ENCODE measurements around the gene D2HGDH. TPM values are rescaled to one million over a fixed set of nuclear protein-coding genes. Genes with fewer than 3 reads are reported as not detected.
"Not testable (repeated sequence)": the region's sequence is repeated elsewhere in the genome, so short reads cannot be mapped to it uniquely, and the experiment has no call there.

D2HGDH gene
- total RNA-seq, 1 donor from 2014 or later, result 17.8 TPM

- H3K9me3 ChIP-seq (replicated peaks), result no peaks in the 10 kb centered on the region
- H3K27ac ChIP-seq (replicated peaks), result no peak overlapping the region
- intact Hi-C loops (cut with micrococcal nuclease), result no loop called here
- H3K4me1 ChIP-seq, result peaks cover 19% of the 10 kb centered on the region
- H3K36me3 ChIP-seq, result peaks cover 7% of the 10 kb centered on the region
- no peak for DNase-seq
- TF ChIP-seq CTCF (IDR thresholded peaks at IDR 0.05; ENCODE audit: borderline replicate concordance), result no peak
- H3K4me3 ChIP-seq, result no peak overlapping the region
- H3K27me3 ChIP-seq (ENCODE audit: low read depth), result no peaks in the 10 kb centered on the region
These were observed 4.7 kb downstream of the D2HGDH start for GRCh38 chr2:241739177-241739576.

- Histone ChIP-seq H3K27me3 (ENCODE audit: low read depth) (no peaks in the 10 kb centered on the region), H3K4me3 (no peak overlapping the region), H3K27ac (replicated peaks) (no peak overlapping the region), H3K9me3 (replicated peaks) (no peaks in the 10 kb centered on the region), H3K4me1 (peaks cover 17% of the 10 kb centered on the region), H3K36me3 (peaks cover 11% of the 10 kb centered on the region)
- no peak for TF ChIP-seq CTCF (IDR thresholded peaks at IDR 0.05; ENCODE audit: borderline replicate concordance)
- intact Hi-C loops (cut with micrococcal nuclease), result no loop called here
- no peak for DNase-seq
These were observed 5.2 kb downstream of the D2HGDH start for GRCh38 chr2:241739651-241740050.

DNA sequence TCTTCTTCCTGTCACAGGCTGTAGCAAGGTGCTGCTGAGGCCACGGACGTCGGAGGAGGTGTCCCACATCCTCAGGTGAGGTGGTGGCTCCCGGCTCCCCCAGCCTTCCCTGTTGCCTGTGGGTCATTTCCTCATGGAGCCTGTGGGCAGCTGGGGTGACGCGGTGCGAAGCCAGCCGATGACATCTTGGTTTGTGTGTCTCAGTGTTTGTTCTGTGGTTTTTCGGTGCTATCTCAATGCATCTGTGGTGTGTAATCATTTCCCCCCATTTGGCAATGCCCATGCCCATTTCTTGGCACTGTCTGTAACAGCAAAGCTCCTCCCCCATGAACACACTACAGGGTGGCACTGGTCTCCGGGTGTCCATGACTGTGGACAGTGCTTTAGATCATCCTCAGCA, 6.6 kb downstream of the D2HGDH start:
- no peak for TF ChIP-seq CTCF (IDR thresholded peaks at IDR 0.05; ENCODE audit: borderline replicate concordance)
- peaks cover 24% of the 10 kb centered on the region for H3K36me3 ChIP-seq
- no peak for DNase-seq
- H3K27ac ChIP-seq (replicated peaks), result no peak overlapping the region
- H3K4me1 ChIP-seq, result peaks cover 3% of the 10 kb centered on the region
- H3K9me3 ChIP-seq (replicated peaks), result peaks cover 5% of the 10 kb centered on the region
- H3K27me3 ChIP-seq (ENCODE audit: low read depth), result no peaks in the 10 kb centered on the region
- intact Hi-C loops (cut with micrococcal nuclease), result no loop called here
- no peak overlapping the region for H3K4me3 ChIP-seq

- no peak for TF ChIP-seq CTCF (IDR thresholded peaks at IDR 0.05; ENCODE audit: borderline replicate concordance)
- intact Hi-C loops (cut with micrococcal nuclease), result no loop called here
- H3K4me1 ChIP-seq, result no peaks in the 10 kb centered on the region
- H3K27me3 ChIP-seq (ENCODE audit: low read depth), result no peaks in the 10 kb centered on the region
- H3K36me3 ChIP-seq, result peaks cover 24% of the 10 kb centered on the region
- H3K4me3 ChIP-seq, result no peak overlapping the region
- no peak for DNase-seq
- no peak overlapping the region for H3K27ac ChIP-seq (replicated peaks)
- peaks cover 9% of the 10 kb centered on the region for H3K9me3 ChIP-seq (replicated peaks)
These were observed 8.0 kb downstream of the D2HGDH start for GRCh38 chr2:241742320-241742939.

DNA sequence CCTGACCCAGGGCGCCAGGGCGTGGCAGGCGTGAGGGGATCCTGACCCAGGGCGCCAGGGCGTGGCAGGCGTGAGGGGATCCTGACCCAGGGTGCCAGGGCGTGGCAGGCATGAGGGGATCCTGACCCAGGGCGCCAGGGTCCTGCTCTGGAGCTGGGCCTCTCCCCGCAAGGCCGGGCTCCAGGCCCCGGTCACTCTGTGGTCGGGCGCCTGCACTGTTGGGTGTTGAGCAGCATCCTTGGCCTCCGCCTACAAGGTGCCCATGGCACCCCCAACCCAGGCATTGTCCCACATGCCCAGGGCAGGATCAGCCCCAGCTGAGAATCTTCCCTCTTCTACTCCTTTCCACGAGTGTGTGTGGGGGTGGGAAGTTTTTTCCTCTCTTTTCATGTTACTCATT, 8.6 kb downstream of the D2HGDH start:
- H3K4me1 ChIP-seq; DNase-seq; intact Hi-C loops (cut with micrococcal nuclease); H3K9me3 ChIP-seq (replicated peaks); H3K27ac ChIP-seq (replicated peaks); H3K4me3 ChIP-seq; H3K27me3 ChIP-seq (ENCODE audit: low read depth): not testable (repeated sequence)
- H3K36me3 ChIP-seq, result peaks cover 24% of the 10 kb centered on the region

DNA sequence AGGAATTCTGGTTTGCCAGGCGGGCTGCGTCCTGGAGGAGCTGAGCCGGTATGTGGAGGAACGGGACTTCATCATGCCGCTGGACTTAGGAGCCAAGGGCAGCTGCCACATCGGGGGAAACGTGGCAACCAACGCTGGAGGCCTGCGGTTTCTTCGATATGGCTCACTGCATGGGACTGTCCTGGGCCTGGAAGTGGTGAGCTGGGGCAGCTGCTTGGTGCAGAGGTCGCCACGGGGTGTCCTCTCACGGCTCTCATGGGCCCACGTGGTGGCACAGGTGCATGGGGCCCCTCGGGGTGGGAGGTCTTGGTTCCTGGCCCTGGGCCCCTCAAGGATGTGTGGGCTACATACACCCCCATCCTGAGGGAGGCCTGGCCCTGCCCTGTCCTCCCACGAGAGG, 9.2 kb downstream of the D2HGDH start:
- H3K9me3 ChIP-seq (replicated peaks), result peaks cover 9% of the 10 kb centered on the region
- no peak for DNase-seq
- H3K27ac ChIP-seq (replicated peaks), result no peak overlapping the region
- intact Hi-C loops (cut with micrococcal nuclease), result no loop called here
- no peaks in the 10 kb centered on the region for H3K27me3 ChIP-seq (ENCODE audit: low read depth)
- H3K4me3 ChIP-seq, result no peak overlapping the region
- no peaks in the 10 kb centered on the region for H3K4me1 ChIP-seq
- peaks cover 24% of the 10 kb centered on the region for H3K36me3 ChIP-seq
- no peak for TF ChIP-seq CTCF (IDR thresholded peaks at IDR 0.05; ENCODE audit: borderline replicate concordance)

Data from left ventricle myocardium inferior (tissue), 1 donor.